Activated CD4-positive, alpha-beta T cell treated with anti-CD3 and anti-CD28 coated beads for 48 hours (primary cell): Measurements from ENCODE around the gene ITGAE.

Experiments
- DNase-seq: peaks from one replicate; pipeline ENCODE4 v3.0.0-alpha.2; 2020

ITGAE gene

DNA sequence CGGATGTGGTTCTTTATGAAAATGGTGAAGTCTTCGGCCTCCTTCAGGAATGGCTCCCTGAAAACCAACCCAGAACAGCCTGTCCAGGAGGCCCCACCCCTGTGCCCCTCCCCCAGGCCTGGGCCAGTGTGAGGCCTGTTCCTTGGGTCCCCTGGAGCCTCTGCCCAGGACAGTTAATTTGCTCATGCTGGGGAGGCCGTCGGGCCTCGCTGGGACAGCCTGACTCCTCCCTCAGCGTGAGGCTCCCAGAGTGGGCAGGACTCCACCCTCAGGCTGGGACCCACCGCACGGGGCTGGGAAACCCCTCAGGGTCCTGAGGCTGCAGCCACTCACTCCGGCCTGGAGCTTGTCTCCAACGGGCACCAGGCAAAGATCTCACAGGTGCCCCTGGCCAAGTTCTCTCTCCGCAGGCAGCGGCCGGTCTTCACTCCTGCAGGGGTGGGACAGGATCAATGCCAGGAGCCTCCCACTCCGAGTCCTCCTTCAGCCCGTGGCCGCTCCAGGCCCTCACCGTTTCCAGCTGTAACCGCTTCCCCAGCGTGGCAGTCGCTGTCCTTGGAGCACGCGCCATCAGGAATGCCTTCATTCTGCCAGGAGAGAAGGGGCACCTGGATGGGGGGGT lies 110.8 kb downstream of the ITGAE start:
- DNase-seq, result no peak

DNA sequence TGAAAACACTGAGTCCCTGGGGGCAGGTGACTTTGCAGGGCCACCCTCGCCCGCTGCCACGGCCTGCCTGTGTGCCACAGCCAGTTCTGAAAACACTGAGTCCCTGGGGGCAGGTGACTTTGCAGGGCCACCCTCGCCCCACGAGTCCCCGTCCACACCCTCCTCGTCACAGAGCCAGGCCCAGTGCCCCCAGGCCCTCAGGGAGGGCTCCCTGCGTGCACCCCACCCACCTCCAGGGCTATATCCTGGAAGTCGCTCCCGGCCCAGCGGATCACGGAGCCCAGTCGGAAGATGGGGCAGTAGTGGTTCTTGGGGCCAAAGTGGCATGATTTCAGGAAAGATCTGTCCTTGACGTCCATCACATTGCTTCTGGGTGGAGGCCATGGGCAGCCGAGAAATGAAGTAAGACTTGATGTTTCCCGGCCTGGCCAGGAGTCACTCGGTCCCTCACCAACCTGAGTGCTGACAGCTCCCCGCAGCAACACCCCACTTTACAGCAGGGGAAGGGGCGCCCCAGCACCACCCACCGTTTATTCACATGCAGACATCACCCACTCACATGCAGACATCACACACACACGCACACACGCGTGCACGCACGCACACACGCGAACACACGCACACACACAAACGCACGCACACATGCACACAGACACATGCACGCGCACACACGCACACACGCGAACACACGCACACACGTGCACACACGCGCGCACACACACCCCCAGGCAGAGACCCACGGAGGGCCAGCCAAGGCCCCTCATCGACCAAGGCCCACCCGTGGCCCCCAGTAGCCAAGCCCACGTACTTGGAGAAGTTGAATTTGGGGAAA lies 111.5 kb downstream of the ITGAE start:
- DNase-seq, result no peak

DNA sequence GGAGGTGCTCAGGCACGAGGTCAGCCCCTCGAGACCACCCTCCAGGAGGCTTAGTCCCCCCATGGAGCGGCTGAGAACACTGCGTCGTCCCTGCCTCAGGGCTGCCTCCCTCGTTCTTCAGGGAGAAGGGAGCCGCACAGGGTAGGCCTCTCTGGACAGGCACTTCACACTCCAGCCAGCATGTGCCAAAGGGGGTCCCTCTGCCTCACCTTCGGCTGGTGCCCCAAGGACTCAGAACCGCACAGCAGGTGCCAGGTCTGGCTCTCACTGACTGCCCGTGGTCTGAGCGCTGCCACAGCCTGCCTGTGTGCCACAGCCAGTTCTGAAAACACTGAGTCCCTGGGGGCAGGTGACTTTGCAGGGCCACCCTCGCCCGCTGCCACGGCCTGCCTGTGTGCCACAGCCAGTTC lies 112.1 kb downstream of the ITGAE start:
- no peak for DNase-seq

DNA sequence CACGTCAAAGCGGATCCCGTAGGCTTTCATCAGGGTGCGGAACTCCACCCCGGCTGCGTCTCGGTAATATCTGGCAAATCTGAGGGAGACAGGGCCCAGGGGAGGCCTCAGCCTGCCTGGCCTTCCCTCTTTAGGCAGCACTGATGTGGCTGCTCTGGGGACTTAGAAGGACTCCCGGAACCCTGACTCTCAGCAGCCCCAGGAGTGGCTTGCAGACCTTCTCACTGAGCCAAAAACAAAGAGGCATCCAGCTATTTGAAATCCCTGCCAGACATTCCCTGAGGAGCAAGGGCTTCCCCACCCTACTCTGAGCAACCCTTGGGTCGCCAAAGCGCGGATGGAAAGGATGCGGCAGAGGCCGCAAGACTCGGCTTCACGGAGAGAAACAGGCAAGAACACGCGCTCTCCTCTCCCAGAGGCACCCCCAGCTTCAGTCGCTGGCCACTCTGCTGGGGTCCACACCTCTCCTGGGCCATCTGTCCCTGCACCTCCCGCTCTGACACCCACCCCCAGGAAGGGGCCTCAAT lies 112.9 kb downstream of the ITGAE start:
- no peak for DNase-seq

DNA sequence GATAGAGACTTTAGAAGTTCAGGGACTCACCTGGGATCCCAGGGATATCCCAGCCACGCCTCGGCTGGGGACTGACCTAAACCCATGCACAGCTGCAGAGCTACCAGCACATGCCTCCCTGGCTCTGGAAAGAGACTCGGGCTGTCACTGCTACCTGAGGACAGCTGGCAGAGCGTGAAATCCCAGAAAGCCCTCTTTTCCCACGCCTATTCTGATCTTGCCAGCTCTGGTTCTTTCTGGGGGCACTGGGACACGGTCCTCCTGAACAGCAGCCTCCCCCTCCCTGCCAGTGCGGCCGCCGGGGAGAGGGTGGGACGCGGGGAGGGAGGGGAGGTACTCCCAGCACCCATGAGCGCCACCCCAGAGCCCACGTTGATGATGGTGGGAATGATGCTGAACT lies 115.8 kb downstream of the ITGAE start:
- no peak for DNase-seq

DNA sequence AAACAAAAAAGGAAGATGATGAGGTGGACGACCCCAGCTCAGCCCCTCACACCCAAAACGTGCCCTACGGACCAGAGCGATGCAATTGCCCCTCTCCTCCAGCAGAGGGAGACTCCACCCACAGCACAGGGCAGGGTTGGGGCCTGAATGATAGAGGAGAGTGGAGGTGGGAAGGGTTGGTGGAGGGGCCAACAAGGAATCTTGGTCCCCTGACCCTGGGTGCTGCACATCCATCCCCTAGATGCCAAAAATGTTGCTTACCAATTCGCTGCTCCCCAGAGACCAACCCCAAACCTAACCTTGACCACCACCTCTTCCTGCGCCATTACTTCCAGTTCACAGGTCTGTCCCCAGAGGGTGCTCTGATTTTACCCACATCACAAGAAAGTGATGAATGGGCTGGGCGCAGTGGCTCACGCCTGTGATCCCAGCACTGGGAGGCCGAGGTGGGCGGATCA lies 117.9 kb downstream of the ITGAE start:
- peak; percentile 71 for DNase-seq

DNA sequence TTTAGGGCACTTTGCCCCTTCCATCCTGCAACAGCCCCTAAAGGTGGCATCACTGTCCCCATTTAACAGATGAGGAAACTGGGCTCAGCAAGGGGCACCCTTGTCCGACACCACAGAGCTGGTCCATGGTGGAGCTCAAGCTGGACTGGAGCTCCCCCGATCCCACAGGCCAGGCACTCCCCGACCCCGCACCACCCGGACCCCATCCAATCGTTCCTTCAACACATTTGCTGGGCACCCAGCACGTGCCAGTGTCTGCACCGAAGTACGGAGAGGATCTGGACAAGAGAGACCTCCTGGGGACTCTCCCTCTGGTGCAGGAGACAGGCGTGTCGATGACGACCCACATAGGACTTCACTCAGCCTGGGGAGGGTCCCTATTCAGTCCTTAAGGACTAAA lies 119.0 kb downstream of the ITGAE start:
- no peak for DNase-seq

DNA sequence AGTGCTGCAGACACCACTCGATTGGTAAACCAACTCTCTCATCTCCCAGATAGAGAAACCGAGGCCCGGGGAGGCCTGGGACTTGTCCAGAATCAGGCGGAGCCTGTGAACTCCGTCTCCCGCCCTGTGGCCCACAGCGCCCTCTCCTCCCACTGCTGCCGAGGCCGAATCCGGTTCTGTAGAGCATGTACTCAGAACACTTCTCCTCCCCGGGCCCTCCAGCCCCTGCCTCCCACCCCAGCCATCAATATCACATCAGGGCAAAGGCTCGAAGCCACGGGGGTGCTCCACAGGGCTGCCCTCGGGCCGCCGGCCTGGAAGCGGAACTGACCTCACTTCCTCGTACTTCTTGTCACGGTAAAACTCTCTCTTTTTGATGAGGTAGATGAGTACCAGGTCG lies 119.4 kb downstream of the ITGAE start:
- DNase-seq, result no peak

DNA sequence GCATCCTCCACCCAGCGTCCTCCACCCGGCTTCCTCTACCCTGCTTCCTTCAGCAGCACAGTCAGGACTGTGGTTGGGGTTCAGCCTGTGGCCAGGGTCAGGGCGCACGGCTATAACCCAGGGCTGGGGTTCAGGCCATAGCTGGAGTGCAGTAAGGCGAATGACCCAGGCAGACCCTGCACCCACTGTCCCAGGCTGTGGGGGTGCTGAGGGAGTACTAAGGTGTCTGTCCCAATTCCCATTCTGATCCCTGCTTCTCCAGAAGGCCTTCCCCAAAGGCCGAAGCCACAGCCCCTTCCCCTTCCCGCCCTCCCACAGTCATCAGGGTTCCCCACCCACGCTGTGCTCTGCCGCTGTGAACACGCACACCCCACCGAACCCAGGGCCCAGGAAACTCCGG lies 119.9 kb downstream of the ITGAE start:
- DNase-seq, result no peak

DNA sequence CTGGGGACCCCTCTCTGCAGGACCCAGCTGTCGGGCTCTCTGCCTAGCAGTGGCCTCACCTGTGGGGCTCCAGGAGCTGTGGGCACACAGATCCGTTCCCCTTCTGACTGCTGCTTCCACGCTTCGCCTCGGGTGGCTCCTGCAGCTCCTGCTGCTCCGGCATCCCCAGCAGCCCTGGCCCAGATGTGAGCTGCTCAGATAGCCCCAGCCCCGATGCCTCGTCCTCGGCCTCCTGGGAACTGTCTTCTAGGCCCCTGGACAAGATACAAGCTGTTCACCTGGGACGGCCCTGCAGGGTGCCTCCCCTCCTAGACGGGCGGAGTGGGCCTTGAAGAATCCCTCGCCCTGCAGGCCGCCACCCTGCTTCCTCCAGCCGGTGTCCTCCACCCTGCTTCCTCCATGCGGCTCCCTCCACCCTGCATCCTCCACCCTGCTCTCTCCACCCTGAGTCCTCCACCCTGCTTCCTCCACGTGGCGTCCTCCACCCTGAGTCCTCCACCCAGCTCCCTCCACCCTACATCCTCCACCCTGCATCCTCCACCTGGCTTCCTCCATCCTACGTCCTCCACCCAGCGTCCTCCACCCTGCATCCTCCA lies 121.4 kb downstream of the ITGAE start:
- no peak for DNase-seq

DNA sequence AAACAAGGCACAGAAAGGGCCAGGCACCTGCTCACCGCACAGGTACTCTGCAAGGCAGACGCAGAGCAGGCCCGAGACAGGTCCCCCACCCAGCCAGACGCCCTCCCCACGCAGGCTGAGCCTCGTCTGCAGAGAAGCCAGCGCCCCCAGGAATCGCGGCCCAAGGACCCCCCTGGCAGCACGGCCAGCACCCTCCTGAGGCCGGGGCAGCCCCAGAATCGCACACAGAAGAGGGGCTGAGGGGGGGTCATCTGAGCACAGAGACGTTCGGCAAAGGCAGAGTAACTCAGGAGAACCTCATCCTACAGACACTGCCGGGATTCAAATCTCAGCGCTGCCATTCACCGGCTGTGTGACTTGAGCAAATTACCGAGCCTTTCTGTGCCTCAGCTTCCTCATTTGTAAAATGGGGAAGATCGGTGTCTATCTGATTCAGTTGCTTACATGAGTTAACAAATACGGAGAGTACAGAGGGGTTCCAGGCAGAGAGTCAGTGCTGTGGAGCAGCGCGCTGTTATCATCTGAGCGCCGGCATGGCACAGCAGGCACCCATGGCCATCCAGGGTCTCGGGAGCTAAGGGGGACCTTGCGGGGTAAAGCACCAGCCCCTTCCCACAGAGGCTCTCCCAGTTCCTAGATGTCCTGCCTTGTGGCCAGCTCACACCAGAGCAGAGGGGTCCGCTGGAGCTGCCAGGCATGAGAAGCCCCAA lies 122.0 kb downstream of the ITGAE start:
- no peak for DNase-seq

DNA sequence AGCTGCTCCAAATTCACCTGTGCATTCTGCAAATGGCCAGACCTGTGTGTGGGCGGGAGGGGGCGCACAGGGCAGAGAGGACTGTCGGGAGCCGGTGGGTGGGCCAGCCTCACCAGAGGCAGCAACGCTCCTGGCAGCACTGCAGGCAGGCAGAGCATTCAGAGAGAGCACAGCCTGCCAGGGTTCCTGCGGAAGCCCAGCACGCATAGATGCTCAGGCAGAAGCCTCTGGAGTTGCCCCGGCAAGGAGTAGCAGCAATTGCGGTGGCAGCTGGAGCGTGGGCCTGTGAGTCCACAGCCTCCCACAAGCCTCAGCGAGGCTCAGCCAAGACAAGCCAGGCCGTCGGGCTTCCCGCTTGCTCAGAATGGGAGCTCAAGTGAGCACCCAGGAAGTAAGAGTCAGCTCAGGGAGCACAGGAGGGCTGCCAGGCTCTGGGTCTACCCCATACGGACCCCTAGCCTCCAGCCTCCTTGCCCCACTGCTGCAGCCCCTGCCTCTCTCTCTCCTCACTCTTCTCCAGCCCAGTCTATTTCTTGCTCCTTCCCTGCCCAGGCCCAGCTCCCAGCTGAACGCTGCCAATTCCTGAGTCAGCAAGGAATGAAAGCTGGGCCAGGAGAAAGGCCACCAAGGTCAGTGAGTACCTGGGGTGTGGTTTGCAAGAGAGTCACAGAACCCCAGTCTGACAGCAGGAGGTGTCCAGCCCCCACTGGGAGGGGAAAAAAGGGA lies 122.7 kb downstream of the ITGAE start:
- no peak for DNase-seq

DNA sequence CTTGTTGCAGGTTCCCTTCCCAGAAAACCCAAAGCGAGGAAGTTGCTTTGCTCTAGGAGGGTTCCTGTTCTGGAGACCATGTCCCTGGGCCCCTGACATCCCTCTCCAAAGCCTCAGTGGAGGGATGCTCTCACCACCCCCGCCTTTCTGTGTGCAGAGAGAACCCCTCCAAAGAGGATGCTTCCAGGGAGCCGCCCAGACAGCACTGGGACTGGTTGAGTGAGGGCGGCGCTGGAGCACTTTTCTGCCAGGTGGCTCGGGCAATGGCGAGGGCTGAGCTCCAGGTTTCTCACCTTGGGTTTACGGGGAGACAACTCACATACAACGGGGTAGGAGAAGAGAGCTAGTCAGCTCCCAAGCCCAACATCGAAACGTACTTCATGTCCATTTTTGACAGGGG lies 125.1 kb downstream of the ITGAE start:
- no peak for DNase-seq

DNA sequence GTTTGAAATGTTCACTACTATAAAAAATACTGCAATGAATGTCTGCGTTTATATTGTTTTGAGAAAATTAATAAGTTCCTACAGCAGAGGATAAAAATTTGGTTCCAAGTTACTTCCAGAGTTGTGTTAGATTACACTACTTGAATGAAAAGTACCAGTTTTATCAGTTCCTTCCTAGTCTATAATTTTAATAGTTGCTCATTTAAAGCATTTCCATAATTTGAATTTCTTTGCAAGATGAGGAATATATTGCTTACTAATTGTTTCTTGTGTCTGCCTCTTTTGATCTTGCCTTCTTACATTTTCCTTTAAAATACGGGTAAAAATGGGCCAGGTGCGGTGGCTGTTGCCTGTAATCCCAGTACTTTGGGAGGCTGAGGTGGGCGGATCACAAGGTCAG lies 128.4 kb downstream of the ITGAE start:
- no peak for DNase-seq

DNA sequence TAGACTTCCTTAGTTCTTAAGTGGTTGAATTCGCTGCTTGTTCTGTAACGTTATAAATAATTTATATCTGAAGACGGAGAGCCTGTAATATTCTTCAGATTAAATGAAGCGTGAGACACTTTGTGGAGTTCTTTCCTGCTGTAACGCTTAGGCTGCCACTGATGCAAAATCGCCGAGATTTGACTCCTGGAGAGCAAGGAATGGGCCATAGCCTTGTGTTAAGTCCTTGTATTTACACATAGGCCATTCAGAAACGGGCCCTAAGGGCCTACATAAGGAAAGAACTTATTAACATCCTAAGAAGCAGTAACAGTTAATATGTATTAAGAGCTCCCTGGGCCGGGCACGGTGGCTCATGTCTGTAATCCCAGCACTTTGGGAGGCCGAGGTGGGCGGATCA lies 131.4 kb downstream of the ITGAE start:
- no peak for DNase-seq

DNA sequence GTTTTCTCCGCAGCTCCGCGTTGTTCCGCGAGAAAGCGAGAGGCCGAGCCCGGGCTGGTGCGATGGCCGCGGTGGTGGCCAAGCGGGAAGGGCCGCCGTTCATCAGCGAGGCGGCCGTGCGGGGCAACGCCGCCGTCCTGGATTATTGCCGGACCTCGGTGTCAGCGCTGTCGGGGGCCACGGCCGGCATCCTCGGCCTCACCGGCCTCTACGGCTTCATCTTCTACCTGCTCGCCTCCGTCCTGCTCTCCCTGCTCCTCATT lies 132.0 kb downstream of the ITGAE start:
- no peak for DNase-seq

DNA sequence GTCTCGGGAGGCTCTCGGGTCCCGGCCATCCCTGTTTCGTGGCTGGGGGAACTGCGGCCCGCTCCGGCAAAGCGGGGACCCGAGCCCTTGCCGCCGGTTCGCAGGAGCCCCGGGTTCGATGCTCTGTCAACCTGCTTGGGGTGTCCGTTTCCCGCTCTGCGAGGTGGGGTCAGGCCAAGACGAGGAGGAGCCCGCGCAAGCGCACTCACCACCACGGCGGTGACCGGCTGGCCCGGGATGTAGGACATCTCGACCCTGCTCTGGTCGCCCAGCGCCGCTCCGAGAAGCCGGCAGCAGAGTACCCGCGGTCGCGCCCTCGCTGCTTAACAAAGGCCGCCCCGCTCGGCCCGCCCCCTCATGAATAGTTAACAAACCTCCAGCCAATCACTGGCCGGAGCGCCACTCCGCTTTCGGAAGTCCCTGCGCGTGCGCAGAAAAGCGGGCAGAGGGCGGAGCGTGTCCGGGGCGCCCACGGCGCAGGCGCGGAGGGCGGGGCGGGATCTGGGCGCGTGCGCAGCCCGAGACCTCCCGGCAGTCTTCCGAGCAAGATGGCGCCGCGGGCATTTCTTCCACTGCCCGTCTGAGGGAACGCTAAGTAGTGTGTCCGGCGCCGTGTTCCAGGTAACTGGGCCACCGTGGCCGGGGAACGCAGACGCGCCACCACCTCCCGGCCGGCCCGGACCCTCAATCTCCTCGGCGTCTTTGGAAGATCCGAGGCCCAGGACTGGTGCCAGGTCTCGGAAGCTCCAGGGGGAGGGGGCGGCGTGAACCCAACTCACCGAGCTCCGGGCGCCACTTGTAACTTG lies 132.5 kb downstream of the ITGAE start, which contains the start of the genes EMC6 and TAX1BP3:
EMC6 (plus strand) TSS at position 534 of the 806 bp plus-strand sequence. CDS start 335 bp downstream, outside the sequence.
TAX1BP3 (minus strand) TSS at position 300 of the 806 bp plus-strand sequence; CDS start at position 248, 52 bp downstream.
- peak; percentile 99 for DNase-seq

DNA sequence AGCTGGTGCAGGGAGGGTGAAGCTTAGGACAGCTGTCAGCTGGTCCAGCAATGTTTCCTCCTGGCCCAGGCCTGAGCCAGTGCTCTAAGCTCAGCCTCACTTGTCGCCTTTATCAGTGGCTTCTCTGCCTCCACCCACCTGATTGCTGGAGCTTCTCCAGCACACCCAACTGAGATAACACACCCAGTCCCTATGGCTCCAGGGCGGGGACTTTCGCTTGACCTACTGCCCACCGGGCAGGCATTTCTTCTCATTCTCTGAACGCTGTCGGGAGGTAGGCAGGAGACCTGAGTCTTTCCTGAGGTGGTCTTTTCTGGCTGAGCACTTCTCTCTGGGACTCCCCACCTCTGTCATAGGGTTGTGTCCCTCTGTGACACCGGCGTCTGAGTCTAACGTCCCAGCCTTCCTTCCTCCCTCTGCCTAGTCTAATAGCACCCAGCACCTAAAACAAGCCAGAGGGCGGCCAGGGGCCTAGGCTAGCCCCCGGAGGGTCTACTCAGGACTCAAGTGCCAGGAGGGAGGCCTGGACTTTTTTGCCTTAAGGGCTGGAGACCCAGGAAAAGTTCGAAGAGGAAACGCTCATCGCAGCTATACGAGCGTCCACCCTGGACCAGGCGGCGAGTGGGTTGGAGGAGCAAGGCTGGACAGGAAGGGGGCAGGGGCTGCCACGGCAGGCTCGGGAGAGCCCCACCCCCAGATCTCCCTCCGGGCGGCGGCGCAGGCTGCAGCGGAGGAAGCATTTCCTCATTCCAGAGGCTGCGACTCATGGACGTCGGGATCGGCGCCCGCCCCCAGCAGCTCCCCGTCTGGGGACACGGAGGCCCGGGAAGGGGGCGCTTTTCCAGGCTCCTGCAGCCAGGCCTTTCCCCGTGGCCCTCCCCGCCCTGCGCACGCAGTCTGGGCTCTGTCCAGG lies 133.4 kb downstream of the ITGAE start:
- peak; percentile 15 for DNase-seq

DNA sequence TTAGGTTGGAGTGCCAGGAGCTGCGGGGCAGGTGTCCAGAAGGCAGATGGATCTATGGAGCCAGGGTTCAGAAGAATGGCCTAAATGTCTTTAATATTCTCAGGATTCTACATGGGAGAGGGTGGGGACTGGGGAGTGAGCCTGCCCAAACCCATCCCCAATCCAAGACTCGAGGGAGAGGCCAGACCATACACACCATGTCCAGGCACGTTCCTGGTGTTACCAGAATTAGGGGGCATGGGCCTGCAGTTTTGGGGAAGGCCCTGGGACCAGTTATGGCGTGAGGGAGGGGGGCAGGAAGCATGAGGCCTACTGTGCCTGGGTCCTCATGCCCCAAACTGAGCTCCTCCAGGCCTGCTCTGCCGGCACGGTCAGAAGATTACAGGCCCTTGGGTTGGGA lies 134.5 kb downstream of the ITGAE start:
- no peak for DNase-seq

DNA sequence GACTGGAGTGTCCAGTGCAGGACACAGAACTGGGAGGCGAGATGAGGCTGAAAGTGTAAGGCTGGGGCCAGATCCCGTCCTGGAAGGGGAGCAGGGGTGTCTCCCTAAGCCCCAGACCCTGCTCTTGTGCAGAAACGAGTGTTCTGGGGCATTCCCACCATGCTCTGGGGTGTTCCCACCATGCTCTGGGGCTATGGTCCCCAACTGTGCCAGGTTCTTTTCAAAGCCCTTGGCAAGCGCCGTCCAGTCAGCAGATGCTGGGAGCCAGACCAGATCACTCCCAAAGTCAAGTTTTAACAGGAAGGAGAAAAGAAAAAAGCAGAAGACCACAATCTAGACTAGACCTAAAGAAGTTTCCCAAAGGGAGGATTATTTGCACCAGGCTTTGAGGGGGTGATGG lies 135.2 kb downstream of the ITGAE start:
- no peak for DNase-seq
